SK-N-SH treated with all-trans-retinoic acid at 6 μM for 48 hours (cell line): Measurements from ENCODE around the gene SAPCD2.

ENCODE experiments used
- ARNTL ChIP-seq: fragments of 450-650 bp; formaldehyde crosslinking; IDR thresholded peaks from 2 replicates; pipeline ENCODE4 v1.5.0; 2020; ENCODE audit warnings: low read depth, mild to moderate bottlenecking, moderate library complexity, borderline replicate concordance
- CREB5 ChIP-seq: fragments of 250-450 bp; sonication (Bioruptor Pico); IDR thresholded peaks from 2 replicates; pipeline ENCODE4 v1.5.1; 2020; ENCODE audit warnings: low read depth, mild to moderate bottlenecking, moderate library complexity
- PATZ1 ChIP-seq: fragments of 250-450 bp; sonication (Bioruptor Pico); IDR thresholded peaks from 2 replicates; pipeline ENCODE4 v1.8.0; 2020; ENCODE audit warnings: mild to moderate bottlenecking, moderate library complexity, borderline replicate concordance
- PPARA ChIP-seq: fragments of 250-450 bp; sonication (Bioruptor Pico); IDR thresholded peaks from 2 replicates; pipeline ENCODE4 v1.5.0; 2020; ENCODE audit warnings: mild to moderate bottlenecking, borderline replicate concordance
- RARB ChIP-seq: fragments of 250-450 bp; sonication (Bioruptor Pico); IDR thresholded peaks from 2 replicates; pipeline ENCODE4 v1.8.0; 2021; ENCODE audit warnings: mild to moderate bottlenecking, moderate library complexity
- SNAI2 ChIP-seq: fragments of 250-450 bp; sonication (Bioruptor Pico); IDR thresholded peaks from 2 replicates; pipeline ENCODE4 v1.5.0; 2020; ENCODE audit warnings: mild to moderate bottlenecking, moderate library complexity
- ZFP3 ChIP-seq: fragments of 250-450 bp; sonication (Bioruptor Pico); IDR thresholded peaks from 2 replicates; pipeline ENCODE4 v1.5.0; 2020; ENCODE audit warnings: mild to moderate bottlenecking, moderate library complexity
- ZFP30 ChIP-seq: fragments of 450-650 bp; formaldehyde crosslinking; IDR thresholded peaks from 2 replicates; pipeline ENCODE4 v1.5.0; 2022; ENCODE audit warnings: mild to moderate bottlenecking, moderate library complexity
- ZNF565 ChIP-seq: fragments of 450-650 bp; formaldehyde crosslinking; conservative IDR thresholded peaks from 2 replicates; pipeline ENCODE4 v1.5.0; 2020; ENCODE audit warnings: low read depth, mild to moderate bottlenecking, moderate library complexity
- ZNF70 ChIP-seq: fragments of 450-650 bp; formaldehyde crosslinking; IDR thresholded peaks from 2 replicates; pipeline ENCODE4 v1.5.0; 2020; ENCODE audit warnings: mild to moderate bottlenecking, moderate library complexity

DNA sequence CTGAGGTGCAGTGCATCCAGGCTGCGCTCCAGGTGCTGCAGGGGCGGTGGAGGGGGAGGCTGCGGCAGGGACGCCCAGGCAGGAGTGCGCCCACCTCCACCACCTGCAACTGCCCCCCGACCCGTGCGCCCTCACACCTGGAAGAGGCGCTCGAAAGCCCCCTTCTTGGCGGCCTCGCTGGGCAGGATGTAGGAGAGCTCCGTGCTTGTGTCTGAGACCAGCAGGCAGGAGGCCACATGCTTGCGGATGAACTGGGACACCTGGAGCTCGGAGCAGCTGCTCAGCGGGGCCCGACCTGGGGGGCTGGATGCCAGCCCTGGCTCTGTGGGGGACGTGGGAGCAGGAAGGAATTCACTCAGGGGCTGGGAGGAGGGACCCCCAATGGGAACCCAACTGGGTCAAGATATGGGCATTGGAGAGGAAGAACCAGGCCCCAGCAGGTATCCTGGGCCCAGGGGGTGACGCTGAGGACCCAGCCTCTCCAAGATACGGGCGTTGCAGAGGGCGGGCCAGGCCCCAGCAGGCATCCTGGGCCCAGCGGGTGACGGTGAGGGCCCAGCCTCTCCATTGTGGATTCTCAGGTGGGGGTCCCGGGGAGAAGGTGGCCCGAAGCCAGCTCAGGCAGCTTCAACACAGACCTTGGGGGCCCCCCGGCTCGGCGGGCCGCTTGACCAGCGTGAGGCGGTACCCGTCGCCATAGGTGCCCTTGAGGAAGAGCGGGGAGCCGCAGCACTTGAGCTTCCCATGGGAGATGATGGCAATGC, 55.4 kb downstream of the SAPCD2 start:
- TF ChIP-seq ZNF70 (CRISPR knock-in tag) (no peak), RARB (no peak), ZFP3 (CRISPR knock-in tag) (no peak), ARNTL (CRISPR knock-in tag) (no peak), SNAI2 (no peak), ZFP30 (CRISPR knock-in tag) (no peak), CREB5 (no peak), PPARA (CRISPR knock-in tag) (no peak), PATZ1 (CRISPR knock-in tag) (no peak), ZNF565 (CRISPR knock-in tag) (no peak)
